T-helper 2 cell (primary cell): ENCODE results near the gene USP51.
"Not testable (repeated sequence)": the region's sequence is repeated elsewhere in the genome, so short reads cannot be mapped to it uniquely, and the experiment has no call there.

Source experiments
- DNase-seq, 5 experiments: peaks; one replicate each; pipeline versions ENCODE4 v3.0.0 to v3.0.0-alpha.2; 2012 to 2022
- total RNA-seq, 2 donors: gene quantifications; one replicate each; lab custom pipeline; 2026; lab: John Stamatoyannopoulos, UW

The USP51 gene
- total RNA-seq = 1.6 to 3.8 reads per million in 2 donors

DNA sequence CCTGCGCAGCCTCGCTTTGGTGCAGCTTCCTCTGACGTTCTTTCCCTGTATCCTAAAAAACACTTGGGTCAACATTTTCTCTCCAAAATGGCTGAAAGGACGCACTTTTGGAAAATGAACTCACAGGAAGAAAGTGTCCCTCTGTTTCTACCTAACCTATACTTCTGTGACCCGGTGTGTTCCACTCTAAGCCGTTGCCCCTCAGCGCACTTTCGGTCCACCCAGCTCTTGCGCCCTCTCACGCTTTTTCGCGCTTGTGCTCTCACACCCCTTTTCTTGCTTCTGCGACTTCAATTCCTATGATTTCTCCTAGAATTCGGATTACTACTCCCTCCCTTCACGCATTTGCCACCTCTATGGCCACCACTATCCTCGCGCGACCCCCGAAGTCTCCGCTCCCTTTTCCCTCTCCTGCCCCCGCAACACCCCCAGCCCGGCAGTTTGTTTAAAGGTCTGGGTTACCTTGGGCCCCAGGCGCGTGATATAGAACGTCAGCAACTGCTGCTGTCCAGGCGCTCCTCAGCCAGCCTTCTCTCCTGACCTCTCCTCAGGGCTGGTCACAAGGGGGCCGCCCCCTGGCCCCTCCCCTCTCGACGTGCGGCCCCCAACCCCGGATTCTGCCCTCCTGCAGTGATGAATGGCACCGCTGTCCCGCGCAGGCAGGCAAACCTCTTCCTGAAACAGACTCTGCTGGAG, at the start of gene USP51:
TSS of gene USP51 (minus strand) at position 535 of the 696 bp plus-strand sequence. CDS start 909 bp downstream, outside the sequence.
- DNase-seq = peak in 1 of 5 experiments; percentile 18

DNA sequence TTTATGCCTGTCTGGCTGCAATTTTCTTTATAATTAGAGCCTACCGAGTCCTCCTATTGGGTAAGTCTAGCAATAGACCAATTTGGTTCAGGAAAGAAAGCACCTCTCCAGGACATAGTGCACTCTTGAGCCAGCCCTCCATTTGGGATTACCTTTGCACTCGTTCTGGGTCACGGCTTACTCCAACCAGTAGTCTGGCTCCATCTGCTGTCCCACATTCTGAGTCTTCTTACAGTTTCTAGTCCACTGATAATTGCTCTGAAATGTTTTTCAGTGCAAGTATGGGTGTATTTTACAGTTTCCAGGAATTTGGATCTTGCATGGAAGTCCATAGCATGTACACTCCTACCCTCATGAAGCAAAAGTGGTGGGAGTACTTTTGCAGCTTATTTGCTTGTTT, 34.8 kb upstream of the USP51 start:
- peak in 1 of 5 experiments; percentile 2 for DNase-seq

DNA sequence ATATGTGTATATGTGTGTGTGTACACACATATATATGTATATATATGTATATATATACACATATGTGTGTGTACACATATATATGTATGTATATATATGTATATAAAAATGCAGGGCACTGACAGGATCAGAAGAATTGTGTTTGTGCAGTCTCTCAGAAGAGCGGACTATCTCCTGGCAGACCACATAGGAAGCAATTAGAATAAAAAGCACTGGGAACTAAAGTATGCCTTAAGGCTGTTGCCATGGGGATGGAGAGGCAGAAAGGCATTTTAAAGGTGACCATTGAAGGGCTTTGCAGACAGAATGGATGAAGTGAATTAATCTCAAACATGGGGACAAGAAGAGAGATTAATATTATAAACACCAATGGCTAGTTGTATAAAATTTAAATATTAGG, 33.7 kb upstream of the USP51 start:
- DNase-seq = no peak

DNA sequence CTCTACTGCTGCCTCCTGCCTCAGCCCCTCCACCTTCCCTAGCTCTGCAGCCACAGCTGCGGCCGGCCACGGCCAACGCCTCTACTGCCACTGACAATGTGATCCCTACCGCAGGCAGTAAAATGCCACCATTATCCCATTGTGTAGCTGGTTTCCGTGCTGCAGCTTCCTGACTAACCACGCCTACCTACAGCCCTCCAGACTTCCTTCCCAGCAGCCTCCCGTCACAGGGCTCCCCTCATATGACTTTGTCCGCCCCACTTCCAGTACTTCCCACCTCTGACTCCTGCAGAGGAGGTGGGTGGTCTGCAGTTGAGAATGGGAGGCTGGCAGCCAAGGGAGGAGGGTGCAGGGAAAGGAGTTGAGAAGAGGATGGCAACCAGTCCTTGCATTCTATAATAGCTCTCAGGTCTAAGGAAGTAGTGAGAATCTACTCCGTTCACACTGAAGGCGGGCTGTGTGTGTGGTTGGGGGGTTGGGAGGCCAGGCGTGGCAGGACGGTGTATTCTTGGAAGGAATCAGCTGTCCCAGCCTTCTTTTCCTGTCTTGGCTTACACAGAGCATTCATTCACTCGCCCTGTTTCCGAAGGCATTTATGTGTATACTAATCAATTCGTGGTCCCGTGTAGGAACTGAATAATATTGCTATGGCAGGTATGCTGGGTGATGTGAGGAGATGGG, 33.1 kb upstream of the USP51 start:
- DNase-seq = no peak

DNA sequence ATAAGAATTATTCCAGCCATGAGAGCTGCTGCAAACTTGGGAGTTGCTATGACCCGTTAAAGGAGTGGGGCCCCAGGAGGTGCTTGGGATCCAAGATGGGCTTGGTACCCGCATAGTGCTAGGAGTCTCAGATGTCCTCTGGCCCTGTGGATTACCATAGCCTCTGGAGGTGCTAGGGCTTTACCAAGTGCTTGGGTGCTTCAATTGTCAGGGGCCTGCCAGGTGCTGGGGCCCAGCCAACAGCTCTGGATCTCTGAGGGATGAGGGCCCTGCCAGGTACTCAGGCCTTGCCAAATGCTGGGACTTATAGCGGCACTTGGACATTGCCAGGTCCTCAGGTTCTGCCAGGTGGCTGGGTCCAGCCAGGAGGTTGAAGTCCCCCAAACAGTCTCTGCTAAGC, 32.0 kb upstream of the USP51 start:
- DNase-seq = no peak

DNA sequence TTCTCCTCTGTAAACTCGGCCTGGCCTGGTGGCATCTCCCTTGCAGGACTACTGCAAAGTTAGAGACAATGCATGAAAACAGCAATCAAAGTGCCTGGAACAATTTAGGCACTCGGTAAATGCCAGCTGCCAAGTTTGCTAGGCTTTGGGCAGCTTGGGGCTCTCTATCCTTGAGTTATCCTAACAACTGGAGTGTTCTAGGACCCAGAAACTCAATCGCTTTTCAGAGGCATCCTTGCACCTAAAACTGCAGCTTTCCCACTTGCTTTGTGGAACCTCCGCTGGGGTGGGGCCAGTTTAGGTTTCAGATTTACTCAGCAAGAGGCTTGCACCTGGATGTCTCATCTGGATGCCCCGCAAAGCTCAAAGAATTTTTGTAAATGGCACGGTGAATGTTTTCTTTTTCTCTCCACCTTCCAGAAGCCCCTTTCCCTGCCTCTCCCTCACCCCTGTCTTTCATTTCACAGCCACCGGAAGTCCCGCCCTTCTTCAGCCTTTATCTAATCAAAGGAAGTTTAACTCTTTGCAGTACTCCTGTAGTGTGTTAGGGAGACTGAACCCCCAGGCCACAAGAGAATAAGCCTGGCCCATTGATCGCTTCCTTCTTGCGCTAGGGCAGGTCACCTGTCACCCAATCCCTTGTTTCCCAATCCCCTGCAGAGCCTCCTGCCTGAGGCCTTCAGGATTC, 27.3 kb upstream of the USP51 start:
- DNase-seq = not testable (repeated sequence)

DNA sequence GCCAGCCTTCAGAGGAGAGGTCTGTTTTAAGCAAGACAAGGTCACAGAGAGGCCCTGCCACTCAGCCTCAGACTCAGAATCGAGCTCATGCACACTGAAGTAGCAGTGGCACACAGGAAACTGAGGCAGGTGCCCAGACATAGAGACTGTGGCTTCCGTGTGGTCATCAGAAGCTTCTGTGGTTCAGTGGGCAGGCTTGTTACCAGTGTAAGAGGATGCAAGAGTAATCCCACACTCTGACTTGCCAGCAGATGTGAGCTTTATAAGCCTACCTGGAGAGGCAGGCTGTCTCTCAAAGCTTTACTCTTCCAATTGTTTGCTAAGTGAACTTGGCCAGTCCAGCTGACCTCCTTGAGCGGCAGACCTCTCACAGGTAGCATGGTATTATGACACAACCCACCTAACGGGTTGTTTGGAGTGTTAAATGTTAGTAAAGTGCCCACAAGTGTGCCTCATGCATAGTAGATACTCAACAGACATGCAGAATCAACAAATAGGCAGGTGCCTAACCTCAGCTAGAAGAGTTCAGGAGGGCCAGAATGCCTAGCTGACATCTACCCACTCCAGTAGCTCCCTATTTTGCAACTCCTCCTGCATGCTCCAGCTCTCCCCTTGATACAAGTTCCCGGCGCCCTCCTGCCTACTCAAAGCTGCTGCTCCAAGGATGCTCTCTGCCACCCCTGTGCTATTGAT, 23.5 kb upstream of the USP51 start:
- not testable (repeated sequence) for DNase-seq

DNA sequence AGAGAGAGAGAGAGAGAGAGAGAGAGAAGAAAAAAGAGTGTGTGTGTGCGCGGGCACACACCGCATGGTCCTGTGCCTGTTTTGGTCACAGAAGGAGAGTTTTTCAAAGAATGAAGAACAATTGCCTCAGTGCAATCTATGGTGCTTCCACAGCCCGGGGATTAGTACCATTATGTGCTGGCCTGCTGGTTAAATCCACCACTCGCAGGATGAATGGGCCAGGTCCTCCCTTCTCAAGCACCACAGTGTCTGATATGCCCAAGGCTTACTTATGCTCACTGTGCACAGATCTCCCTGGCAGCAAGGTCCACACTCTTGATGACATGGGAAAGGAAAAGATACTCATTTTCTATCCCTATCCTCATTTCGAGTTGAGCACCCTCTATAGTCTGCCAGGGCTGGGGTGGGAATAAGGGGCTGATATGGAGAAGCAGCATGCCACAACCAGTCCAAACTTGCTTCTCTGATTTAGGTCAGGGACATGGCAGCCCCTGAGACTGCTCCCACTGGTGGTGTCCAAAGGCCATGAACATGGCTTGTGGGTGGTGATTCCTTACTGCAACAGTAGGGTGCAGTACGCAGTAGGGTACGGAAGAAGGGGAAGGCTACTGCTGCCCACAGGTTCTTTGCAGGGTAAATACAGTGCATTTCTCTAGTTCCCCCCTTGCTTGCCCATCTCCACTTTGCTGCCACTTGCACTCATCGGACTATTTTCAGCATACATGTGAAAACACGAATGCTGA, 18.9 kb upstream of the USP51 start:
- DNase-seq = not testable (repeated sequence)

DNA sequence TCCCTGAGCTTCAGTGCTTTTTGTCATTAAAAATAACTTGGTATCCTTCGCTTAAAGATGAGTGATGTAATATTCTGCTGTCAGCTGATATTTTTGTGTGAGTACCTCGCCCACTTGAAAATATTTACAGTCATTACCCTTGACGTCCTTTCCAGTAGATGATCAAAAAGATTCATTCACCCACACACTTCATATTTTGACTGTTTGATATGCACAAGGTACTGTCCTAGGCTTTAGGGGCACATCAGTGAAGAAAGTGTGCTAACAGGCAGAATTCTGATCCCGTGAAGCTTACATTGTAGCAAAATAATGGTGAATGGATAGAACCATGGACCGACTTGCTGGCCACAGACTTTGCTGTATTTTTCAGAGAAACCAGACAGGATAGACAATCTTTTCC, 18.1 kb upstream of the USP51 start:
- not testable (repeated sequence) for DNase-seq

DNA sequence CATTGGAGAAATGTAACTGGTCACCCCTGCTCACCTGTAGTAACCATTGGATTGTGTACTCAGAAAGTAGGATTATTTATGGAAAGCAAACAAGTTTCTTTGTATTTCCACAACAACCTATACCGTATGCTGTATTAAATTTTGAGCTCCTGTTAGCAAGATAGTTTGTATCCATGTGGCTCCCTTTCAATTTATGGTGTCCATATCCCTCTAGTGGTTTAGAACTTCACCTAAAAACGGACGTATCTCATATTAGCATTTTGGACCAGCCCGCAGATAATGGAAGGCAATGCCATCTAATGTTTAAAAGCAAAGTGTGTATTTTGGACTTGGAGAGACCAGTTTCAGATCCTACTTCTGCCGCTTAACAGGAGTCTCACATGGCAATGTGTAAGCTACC, 17.4 kb upstream of the USP51 start:
- DNase-seq = not testable (repeated sequence)

DNA sequence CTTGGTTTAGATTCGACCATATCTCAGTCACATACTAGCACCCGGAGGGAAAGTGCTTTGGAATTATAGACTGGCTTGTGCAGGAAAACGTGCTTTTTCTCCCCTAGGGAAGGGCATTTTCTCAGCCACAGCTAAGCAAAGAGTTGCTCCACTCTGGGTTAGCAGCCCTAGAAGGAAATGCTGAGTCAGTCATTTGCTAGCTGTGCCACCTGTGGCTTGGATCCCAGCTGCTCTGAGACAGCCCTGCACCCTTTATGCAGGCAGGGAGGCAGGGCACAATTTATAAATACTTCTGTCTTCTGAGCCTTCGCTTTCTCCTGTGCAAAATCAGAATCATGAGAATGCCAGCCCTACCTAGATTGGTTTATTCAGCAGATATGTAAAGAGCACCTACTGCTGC, 1.3 kb upstream of the USP51 start:
- DNase-seq = peak in 1 of 5 experiments; percentile 17

DNA sequence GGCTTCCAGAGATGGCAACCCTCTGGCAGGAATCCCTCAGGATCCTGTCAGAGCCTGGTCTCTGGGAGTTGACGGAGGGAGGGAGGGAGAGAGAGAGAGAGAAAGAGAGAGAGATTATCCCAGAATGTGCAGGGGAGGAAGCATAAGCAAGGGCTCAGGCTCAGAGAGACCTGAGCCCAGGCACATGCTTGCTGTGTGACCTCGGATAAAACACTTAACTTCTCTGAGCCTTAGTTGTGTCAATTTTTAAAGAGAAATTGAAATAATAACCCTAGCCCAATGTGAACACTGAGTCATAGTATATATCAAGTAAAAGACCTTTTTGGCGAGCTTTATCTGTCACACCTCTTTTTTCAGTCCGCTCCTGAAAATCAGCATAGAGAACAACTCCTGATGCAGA, 473 bp upstream of the USP51 start:
- no peak for DNase-seq

DNA sequence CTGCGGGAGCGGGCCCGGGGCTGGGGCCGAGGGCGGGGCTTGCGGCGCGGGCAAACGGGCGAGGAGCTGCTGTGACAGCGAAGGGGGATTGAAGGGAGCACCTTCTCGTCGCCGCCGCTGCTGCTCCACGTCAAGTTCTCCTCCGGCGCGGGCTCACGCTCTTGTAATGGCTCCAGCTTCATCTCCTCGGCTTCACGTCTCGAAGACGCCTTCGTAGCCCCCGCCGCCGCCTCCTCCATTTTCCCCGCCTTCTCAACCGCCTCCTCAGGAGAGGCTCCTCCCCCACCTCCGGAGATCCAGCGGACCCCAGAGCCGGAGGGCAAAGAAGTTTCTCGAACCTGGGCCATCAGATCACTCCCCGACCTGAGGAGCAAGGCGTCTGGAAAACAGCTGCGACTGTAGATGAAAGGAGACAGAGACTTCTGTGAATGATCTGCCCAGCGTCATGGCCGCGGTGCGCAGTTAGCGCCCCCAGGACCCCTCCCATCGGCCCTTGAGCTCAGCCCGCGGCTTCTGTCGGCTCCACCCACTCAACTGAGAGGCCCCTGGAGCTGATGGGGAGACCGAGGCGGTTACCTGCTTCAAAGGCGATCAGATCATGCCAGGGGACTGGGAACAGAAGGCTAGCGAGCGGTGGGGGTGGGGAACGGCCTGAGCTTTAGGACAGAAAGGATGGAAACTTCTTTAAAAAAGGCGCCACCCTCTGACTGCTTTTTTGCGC, 895 bp downstream of the USP51 start:
- DNase-seq = peak; percentile 21 to 76 (median 57)

DNA sequence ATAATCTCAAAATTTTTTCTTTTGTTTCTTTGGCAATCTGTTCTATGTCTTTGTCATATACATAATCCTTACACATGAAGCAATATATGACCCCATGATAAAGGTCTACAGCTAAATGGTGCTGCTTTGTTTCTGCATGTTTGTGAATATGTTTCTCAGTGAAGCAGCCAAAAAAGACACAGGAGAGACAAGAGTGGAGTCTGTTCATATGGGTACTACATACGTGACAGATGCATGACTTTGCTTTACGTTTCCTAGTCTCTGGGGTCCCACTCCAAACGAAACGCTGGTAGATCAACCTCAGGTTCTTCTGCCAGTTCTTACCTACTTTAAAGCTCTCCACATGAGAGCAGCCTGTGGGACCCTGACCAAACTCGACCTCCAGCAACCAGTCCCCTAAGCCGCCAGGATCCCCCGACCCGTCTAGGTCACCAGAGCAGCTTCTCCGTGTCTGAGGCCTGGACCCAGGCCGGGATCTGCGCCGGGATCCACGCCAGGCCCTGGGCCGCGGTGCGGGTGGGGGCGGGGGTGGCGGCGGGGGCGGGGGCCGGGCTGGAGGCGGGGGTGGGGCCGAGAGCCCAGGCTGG, 1.5 kb downstream of the USP51 start:
- no peak for DNase-seq

DNA sequence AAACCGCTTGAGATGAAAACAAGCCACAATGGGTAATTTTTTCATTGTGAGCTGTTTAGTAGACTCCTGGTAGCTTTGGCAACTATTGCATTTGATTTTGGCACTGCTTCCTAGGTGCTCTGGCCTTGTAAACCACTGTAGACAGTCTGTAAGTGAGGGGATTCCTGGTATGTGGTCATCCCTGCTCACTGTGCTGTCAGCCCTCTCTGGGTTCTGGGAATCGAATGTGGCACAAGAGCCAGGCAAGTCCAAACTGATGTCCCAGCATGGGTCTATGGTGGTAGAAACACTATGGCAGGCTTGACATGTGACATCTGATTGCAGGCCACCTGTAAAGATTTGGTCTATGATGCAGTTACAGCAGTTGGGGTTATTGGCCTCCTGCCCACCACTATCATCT, 2.5 kb downstream of the USP51 start:
- no peak for DNase-seq

DNA sequence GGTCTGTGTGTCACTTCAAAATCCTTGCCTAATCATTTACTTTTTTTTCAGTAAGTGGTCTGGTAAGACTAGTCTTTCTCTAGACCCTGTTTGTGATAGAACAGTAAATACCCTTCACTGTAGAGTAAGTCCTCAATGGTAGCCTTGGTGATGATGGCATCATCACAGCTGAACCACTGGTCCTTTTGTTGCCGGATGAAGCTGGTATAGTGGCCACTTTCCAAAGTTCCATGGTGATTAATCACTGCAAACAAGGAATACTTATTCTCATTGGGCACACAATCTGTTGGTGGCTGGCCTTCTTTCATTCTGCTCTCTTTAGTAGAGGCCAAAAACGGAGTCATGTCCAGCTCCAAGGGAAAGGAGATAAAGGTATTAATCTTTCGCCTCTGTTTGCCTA, 2.9 kb downstream of the USP51 start:
- no peak for DNase-seq

DNA sequence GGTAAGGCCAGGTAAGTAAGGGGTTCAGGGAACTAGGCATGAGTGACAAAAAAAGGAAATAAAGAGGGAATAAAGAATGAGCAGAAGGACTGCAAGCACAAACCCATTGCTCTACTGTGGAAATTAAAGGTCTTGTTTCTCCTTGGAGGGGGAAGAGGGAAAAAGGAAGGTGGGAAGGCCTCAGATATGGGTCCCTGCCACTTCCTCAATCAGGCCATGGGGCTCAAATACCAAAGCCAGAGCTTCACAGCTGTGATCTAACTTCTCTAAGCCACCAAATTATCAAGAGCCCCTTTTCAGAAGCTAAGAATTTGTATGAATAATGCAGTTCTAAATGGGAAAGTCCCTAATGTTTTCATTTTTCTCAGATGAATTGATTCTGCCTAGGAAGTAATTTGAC, 4.7 kb downstream of the USP51 start:
- DNase-seq = no peak

DNA sequence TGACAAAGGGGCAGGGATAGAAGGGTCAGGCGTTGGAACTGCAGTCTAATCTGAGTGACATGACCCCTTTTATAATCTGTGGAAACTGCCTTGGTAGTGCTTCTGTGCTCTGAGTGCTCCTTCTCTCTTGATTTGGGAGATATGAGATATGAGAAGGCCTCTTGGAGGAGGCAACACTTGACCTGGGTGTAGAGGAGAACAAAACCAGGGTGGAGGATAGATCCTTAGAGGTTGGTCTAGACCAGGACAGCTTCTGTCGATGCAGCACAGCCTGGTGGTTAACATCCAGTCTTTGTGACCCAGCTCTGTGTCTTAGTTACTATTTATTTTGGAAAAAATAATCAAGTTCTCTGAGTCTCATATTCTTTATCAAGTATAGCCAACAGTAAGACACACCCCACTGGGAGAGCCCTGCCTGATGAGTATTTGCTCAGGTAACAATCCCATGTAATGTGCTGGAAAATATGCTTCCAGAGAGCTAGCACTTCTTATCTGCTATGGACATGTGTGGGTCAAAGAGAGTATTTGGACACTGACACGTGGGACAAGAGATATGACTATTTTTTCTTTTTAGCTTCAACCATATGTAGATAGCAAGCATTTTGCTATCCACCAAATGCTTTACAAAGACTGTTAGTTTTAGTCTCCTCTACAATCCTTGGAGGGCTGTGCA, 9.1 kb downstream of the USP51 start:
- no peak for DNase-seq

DNA sequence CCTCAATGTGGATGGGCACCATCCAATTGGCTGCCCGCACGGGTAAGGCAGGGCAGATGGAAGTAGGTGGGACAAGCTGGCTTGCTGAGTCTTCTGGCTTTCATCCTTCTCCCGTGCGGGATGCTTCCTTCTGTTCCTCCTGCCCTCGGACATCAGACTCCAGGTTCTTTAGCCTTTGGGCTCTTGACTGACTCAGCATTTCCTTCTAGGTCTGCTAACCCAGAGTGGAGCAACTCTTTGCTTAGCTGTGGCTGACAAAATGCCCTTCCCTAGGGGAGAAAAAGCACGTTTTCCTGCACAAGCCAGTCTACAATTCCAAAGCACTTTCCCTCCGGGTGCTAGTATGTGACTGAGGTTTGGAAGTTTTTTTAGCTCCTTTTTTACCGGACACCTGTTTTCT, 9.7 kb downstream of the USP51 start:
- not testable (repeated sequence) for DNase-seq

DNA sequence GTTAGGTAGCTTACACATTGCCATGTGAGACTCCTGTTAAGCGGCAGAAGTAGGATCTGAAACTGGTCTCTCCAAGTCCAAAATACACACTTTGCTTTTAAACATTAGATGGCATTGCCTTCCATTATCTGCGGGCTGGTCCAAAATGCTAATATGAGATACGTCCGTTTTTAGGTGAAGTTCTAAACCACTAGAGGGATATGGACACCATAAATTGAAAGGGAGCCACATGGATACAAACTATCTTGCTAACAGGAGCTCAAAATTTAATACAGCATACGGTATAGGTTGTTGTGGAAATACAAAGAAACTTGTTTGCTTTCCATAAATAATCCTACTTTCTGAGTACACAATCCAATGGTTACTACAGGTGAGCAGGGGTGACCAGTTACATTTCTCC, 23.9 kb downstream of the USP51 start:
- DNase-seq = not testable (repeated sequence)

DNA sequence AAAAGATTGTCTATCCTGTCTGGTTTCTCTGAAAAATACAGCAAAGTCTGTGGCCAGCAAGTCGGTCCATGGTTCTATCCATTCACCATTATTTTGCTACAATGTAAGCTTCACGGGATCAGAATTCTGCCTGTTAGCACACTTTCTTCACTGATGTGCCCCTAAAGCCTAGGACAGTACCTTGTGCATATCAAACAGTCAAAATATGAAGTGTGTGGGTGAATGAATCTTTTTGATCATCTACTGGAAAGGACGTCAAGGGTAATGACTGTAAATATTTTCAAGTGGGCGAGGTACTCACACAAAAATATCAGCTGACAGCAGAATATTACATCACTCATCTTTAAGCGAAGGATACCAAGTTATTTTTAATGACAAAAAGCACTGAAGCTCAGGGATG, 24.5 kb downstream of the USP51 start:
- DNase-seq = not testable (repeated sequence)
